Vagina (tissue), 2 donors: ENCODE measurements around the gene RPS6KL1. TPM values are rescaled to one million over a fixed set of nuclear protein-coding genes. Genes with fewer than 3 reads are reported as not detected.

Experiments
- DNase-seq, 2 donors: peaks; one replicate each; pipeline ENCODE4 v3.0.0-alpha.2; 2017; ENCODE audit errors: extremely low spot score in 2 of 2
- H3K27ac ChIP-seq: fragments of 200-600 bp; sonication (generic); one replicate; pipeline ENCODE4 v1.5.1; 2019
- H3K27me3 ChIP-seq: fragments of 200-600 bp; sonication (generic); one replicate; pipeline ENCODE4 v1.5.1; 2019
- H3K36me3 ChIP-seq, 2 donors: fragments of 200-600 bp; sonication (generic); one replicate each; pipeline ENCODE4 v1.5.1; 2017 to 2019
- H3K4me1 ChIP-seq: fragments of 200-600 bp; sonication (generic); one replicate; pipeline ENCODE4 v1.5.1; 2019
- H3K4me3 ChIP-seq, 2 donors: fragments of 200-600 bp; sonication (generic); 1 replicate in 1 of 2; 2 replicates in 1 of 2; pipeline ENCODE4 v1.5.1; 2016 to 2019
- H3K9me3 ChIP-seq: fragments of 200-600 bp; sonication (generic); one replicate; pipeline ENCODE4 v1.5.1; 2019
- POLR2A ChIP-seq, 2 donors: fragments of 450-650 bp; IDR thresholded peaks; one replicate each; pipeline ENCODE4 v1.6.1; 2017; ENCODE audit warnings: antibody characterized with exemption in 2 of 2, mild to moderate bottlenecking in 2 of 2, moderate library complexity in 2 of 2
- POLR2AphosphoS5 ChIP-seq, 2 donors: sonication (generic); formaldehyde crosslinking; IDR thresholded peaks; one replicate each; pipeline ENCODE4 v1.9.0; 2017; ENCODE audit warnings: antibody characterized with exemption in 2 of 2, mild to moderate bottlenecking in 2 of 2, low read depth in 1 of 2; ENCODE audit not compliant: insufficient read depth in 1 of 2
- intact Hi-C: fragments of 100-400 bp; cut with DNase I; formaldehyde crosslinking; loops from one replicate; pipeline ENCODE4 v1.15.1; 2023
- total RNA-seq: library from RNA; depleted of rRNA; stranded (reverse); fragments of >200 nt; gene quantifications from one replicate; pipeline ENCODE4 v1.2.3, GENCODE V29; 2016
- TF ChIP-seq, protein P1 (sequence below), 3 experiments: fragments of 450-650 bp in 2 of 3; fragments of 200-600 bp in 1 of 3; sonication (generic) in 1 of 3; IDR thresholded peaks; one replicate each; pipeline ENCODE4 v1.5.1; 2017 to 2019; ENCODE audit warnings: antibody characterized with exemption in 3 of 3, mild to moderate bottlenecking in 2 of 3, moderate library complexity in 2 of 3

Gene RPS6KL1
- total RNA-seq, 1 donor from 2014 or later = 2.0 TPM

DNA sequence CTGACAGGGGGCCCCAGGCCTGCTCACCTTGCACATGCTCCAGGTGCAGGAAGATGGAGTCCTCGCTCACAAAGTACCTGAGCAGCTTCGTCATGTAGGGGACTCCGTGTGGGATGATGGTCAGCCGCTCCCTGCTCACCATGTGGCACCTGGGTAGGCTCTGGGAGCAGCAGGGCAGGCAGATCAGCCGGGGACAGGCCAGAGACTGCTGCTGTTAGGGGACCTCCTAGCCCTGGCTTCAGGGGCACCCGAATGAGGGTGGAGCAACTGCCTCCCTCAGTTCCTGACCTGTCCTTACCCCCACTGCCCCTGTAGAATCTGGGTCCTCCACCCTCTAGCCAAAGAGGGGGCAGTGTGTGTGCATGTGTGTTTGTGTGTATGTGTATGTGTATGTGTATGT, 11.8 kb downstream of the RPS6KL1 start:
- Histone ChIP-seq H3K27me3 (no peaks in the 10 kb centered on the region), H3K36me3 (no peaks in the 10 kb centered on the region), H3K27ac (no peak overlapping the region), H3K9me3 (no peaks in the 10 kb centered on the region), H3K4me3 (no peak overlapping the region), H3K4me1 (peaks cover 36% of the 10 kb centered on the region)
- intact Hi-C loops = loop anchor here (10.0 kb wide), 1 partner anchor 174 kb away; no protein-coding TSS in a partner anchor
- DNase-seq = no peak
- TF ChIP-seq, protein P1, sequence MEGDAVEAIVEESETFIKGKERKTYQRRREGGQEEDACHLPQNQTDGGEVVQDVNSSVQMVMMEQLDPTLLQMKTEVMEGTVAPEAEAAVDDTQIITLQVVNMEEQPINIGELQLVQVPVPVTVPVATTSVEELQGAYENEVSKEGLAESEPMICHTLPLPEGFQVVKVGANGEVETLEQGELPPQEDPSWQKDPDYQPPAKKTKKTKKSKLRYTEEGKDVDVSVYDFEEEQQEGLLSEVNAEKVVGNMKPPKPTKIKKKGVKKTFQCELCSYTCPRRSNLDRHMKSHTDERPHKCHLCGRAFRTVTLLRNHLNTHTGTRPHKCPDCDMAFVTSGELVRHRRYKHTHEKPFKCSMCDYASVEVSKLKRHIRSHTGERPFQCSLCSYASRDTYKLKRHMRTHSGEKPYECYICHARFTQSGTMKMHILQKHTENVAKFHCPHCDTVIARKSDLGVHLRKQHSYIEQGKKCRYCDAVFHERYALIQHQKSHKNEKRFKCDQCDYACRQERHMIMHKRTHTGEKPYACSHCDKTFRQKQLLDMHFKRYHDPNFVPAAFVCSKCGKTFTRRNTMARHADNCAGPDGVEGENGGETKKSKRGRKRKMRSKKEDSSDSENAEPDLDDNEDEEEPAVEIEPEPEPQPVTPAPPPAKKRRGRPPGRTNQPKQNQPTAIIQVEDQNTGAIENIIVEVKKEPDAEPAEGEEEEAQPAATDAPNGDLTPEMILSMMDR (IDR thresholded peaks at IDR 0.05) = no peak

DNA sequence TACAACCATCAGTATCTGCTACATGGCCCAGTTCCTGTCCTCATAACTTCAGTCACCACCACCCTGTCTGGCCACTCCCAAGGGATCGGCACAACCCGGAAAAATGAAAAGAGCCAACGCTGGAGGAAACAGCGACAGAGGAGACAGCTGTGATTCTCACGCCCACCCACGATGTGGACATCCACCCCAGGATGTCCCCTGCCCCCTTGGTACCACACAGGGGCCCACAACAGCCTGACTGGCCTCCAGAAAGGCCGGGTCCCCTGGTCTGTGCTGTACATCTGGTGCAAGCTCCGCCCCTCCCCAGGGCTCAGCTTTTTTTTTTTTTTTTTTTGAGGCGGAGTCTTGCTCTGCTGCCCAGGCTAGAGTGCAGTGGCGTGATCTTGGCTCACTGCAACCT, 12.5 kb downstream of the RPS6KL1 start:
- Histone ChIP-seq H3K36me3 (no peaks in the 10 kb centered on the region), H3K27ac (no peak overlapping the region), H3K9me3 (no peaks in the 10 kb centered on the region), H3K4me3 (no peak overlapping the region), H3K27me3 (no peaks in the 10 kb centered on the region), H3K4me1 (peaks cover 37% of the 10 kb centered on the region)
- TF ChIP-seq POLR2AphosphoS5 (IDR thresholded peaks at IDR 0.05; ENCODE audit: insufficient read depth in 1 of 2, low read depth in 1 of 2) = no peak
- TF ChIP-seq, protein P1 (IDR thresholded peaks at IDR 0.05) = no peak
- TF ChIP-seq POLR2A (IDR thresholded peaks at IDR 0.05) = no peak
- intact Hi-C loops = loop anchor here (10.0 kb wide), 1 partner anchor 174 kb away; no protein-coding TSS in a partner anchor
- no peak for DNase-seq

DNA sequence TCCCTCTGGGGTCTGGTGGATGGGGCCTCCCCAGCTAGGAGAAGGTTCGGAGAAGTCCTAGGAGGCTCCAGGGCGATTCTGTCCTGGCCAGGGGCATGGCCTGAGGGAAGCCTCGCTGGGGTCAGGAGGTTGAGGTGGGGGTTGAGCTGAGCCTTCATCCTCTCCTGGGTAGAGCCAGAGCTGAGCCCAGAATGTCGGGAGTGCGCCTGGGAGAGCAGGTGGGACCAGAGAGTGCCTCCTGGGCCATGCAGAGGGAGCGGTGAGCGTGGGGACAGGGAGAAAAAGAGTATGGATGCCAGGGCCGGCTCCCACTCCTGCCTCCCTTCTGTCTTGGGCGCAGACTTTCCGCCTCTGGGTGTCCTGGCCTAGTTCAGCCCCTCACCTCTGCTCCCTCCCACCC, 13.1 kb downstream of the RPS6KL1 start:
- H3K36me3 ChIP-seq = no peaks in the 10 kb centered on the region
- peaks cover 42% of the 10 kb centered on the region for H3K4me1 ChIP-seq
- no peaks in the 10 kb centered on the region for H3K9me3 ChIP-seq
- intact Hi-C loops = loop anchor here (5.0 to 10.0 kb wide), 2 partner anchors 48 to 175 kb away; no protein-coding TSS in a partner anchor
- no peak overlapping the region for H3K27ac ChIP-seq
- DNase-seq = no peak
- no peak overlapping the region for H3K4me3 ChIP-seq
- H3K27me3 ChIP-seq = no peaks in the 10 kb centered on the region
- TF ChIP-seq POLR2AphosphoS5 (IDR thresholded peaks at IDR 0.05; ENCODE audit: insufficient read depth in 1 of 2, low read depth in 1 of 2) = no peak
- TF ChIP-seq, protein P1 (IDR thresholded peaks at IDR 0.05) = no peak
- no peak for TF ChIP-seq POLR2A (IDR thresholded peaks at IDR 0.05)

DNA sequence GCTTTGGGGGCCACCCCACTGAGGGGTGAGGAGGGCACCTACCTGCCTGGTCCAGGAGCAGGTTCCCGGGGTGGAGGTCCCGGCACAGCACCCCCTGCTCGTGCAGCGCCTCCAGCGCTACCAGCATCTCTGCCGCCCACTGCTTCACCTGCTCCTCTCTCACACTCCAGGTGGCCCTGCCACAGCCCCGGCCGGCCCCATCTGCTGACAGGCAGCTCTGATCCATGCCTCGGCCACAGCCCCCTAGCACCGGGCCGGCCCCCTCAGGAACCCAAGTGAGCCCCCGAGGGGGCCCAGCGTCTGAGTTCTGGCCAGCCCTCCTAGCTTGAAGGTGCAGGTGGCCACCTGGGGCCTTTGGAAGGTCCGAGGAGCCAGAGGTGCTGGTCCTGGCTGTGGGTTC, 13.6 kb downstream of the RPS6KL1 start:
- H3K4me1 ChIP-seq = peaks cover 39% of the 10 kb centered on the region
- H3K4me3 ChIP-seq = no peak overlapping the region
- no peaks in the 10 kb centered on the region for H3K36me3 ChIP-seq
- TF ChIP-seq POLR2A (IDR thresholded peaks at IDR 0.05) (no peak), POLR2AphosphoS5 (IDR thresholded peaks at IDR 0.05; ENCODE audit: insufficient read depth in 1 of 2, low read depth in 1 of 2) (no peak)
- TF ChIP-seq, protein P1 (IDR thresholded peaks at IDR 0.05) = no peak
- H3K27me3 ChIP-seq = no peaks in the 10 kb centered on the region
- no peak for DNase-seq
- intact Hi-C loops = loop anchor here (5.0 kb wide), 1 partner anchor 47 kb away; no protein-coding TSS in a partner anchor
- no peak overlapping the region for H3K27ac ChIP-seq
- H3K9me3 ChIP-seq = no peaks in the 10 kb centered on the region

DNA sequence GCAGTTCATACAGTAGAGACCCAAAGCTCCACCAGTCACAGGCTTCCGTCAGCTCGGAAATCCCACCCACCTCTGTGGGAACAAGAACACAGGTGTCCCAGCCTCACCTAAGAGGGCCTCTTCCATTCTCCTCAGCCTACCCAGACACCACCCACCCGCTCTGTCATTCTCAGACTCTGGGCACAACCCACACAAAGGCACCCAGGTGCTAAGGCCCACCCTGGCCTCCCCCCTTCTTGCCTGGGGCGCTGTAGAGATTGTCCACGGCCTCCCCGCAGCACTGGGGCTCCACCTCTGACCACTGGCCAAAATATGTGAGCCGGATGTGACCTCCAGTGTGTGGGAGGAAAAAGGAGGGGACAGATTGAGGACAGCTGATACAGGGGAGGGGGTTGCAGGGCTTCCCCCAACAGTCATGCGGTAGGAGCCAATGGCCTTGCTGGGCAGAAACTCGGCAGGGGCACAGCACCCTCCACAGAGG, 14.2 kb downstream of the RPS6KL1 start:
- Histone ChIP-seq H3K27ac (no peak overlapping the region), H3K27me3 (no peaks in the 10 kb centered on the region), H3K4me3 (no peak overlapping the region), H3K4me1 (peaks cover 33% of the 10 kb centered on the region), H3K36me3 (peaks cover 0 to under 1% of the 10 kb centered on the region in 2 donors), H3K9me3 (no peaks in the 10 kb centered on the region)
- intact Hi-C loops = loop anchor here (5.0 kb wide), 1 partner anchor 47 kb away; no protein-coding TSS in a partner anchor
- TF ChIP-seq POLR2AphosphoS5 (IDR thresholded peaks at IDR 0.05; ENCODE audit: insufficient read depth in 1 of 2, low read depth in 1 of 2) (no peak), POLR2A (IDR thresholded peaks at IDR 0.05) (no peak)
- TF ChIP-seq, protein P1 (IDR thresholded peaks at IDR 0.05) = no peak
- DNase-seq = no peak
